Gastroesophageal sphincter (tissue), 3 donors: Measurements from ENCODE around the gene MTA1.

Experiments
- POLR2AphosphoS5 ChIP-seq: sonication (generic); formaldehyde crosslinking; IDR thresholded peaks from one replicate; pipeline ENCODE4 v1.6.1; 2017; ENCODE audit warnings: antibody characterized with exemption
- TF ChIP-seq, protein P1 (sequence below), 4 experiments: fragments of 200-600 bp in 2 of 4; fragments of 450-650 bp in 2 of 4; sonication (generic) in 1 of 4; IDR thresholded peaks; one replicate each; pipeline ENCODE4 v1.5.1; 2017 to 2019; ENCODE audit warnings: antibody characterized with exemption in 4 of 4, mild to moderate bottlenecking in 2 of 4, moderate library complexity in 2 of 4

DNA sequence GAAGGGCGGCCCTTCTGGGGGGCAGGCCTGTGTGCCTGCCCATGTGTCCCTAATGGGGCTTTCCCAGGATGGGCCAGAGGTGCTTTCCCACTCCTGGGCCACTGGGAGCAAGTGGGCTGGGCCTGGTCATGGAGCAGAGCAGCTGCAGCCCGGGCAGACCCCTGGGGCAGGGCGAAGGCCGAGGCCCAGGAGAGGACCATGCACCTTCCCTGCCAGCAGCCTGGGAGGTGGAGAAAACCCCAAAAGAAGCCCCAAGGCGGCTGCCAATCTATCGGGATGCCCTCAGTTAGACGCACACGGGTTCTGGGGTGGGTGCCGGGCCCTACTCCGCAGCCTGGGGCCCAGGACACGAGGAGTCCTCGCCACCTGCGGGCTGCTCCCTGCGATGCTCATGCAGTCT lies 38.9 kb downstream of the MTA1 start:
- TF ChIP-seq, protein P1, sequence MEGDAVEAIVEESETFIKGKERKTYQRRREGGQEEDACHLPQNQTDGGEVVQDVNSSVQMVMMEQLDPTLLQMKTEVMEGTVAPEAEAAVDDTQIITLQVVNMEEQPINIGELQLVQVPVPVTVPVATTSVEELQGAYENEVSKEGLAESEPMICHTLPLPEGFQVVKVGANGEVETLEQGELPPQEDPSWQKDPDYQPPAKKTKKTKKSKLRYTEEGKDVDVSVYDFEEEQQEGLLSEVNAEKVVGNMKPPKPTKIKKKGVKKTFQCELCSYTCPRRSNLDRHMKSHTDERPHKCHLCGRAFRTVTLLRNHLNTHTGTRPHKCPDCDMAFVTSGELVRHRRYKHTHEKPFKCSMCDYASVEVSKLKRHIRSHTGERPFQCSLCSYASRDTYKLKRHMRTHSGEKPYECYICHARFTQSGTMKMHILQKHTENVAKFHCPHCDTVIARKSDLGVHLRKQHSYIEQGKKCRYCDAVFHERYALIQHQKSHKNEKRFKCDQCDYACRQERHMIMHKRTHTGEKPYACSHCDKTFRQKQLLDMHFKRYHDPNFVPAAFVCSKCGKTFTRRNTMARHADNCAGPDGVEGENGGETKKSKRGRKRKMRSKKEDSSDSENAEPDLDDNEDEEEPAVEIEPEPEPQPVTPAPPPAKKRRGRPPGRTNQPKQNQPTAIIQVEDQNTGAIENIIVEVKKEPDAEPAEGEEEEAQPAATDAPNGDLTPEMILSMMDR (IDR thresholded peaks at IDR 0.05): no peak
- TF ChIP-seq POLR2AphosphoS5: no peak
